Liver (tissue), 3 donors: Measurements from ENCODE around the gene NUP93.

Source experiments
- CTCF ChIP-seq: fragments of 150-350 bp; IDR thresholded peaks from 2 replicates; pipeline ENCODE4 v1.5.1; 2017; ENCODE audit warnings: improper control_type of control experiment, low read depth, low read length; ENCODE audit not compliant: missing input control
- MAX ChIP-seq: IDR thresholded peaks from 2 replicates; pipeline ENCODE4 v1.6.1; 2016; ENCODE audit warnings: antibody characterized with exemption
- RAD21 ChIP-seq, 2 donors: IDR thresholded peaks; 2 replicates each; pipeline ENCODE4 v1.6.1; 2016; ENCODE audit warnings: antibody characterized with exemption in 2 of 2, mild to moderate bottlenecking in 2 of 2
- YY1 ChIP-seq: IDR thresholded peaks from 2 replicates; pipeline ENCODE4 v1.6.1; 2016; ENCODE audit warnings: antibody characterized with exemption, mild to moderate bottlenecking
- donor health status: healthy.
- donor health status: healthy.

GRCh38 chr16:56724191-56724590 lies 5.7 kb upstream of the NUP93 start:
- TF ChIP-seq CTCF, result no peak
- TF ChIP-seq RAD21 (IDR thresholded peaks at IDR 0.05), result no peak
- TF ChIP-seq MAX, result no peak
- no peak for TF ChIP-seq YY1
